ENCODE results near the gene BPI.
"Not testable (repeated sequence)": the region's sequence is repeated elsewhere in the genome, so short reads cannot be mapped to it uniquely, and the experiment has no call there.

BPI gene

GRCh38 chr20:38331814-38332213 is 27.9 kb downstream of the BPI start:
- in situ Hi-C loops (cut with MboI; ENCODE audit: low sequenced_read_pairs) = no loop called here

- in situ Hi-C loops (cut with MboI; ENCODE audit: low sequenced_read_pairs) = no loop called here
Measured at GRCh38 chr20:38334016-38334415, 30.1 kb downstream of the BPI start.

DNA sequence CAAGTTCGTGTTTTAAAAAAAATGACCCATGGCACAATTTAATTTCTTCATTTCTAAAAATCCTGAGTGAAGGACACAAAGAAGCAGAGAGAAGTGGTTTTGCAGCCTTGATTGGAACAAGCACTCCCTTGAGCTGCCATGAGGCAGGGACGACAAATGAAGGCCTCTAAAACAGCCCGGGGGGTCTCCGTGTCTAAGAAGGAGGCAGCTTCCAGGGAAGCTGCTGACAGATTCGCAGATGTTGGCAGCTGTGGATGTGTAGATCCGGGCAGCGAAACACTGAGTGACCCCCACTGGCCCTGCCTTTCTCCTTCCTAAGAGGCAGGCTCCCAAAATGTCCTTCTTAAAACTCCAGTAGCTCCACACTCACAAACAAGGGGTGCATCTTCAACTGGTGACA is 32.8 kb downstream of the BPI start:
- in situ Hi-C loops (cut with MboI; ENCODE audit: low sequenced_read_pairs) = no loop called here

DNA sequence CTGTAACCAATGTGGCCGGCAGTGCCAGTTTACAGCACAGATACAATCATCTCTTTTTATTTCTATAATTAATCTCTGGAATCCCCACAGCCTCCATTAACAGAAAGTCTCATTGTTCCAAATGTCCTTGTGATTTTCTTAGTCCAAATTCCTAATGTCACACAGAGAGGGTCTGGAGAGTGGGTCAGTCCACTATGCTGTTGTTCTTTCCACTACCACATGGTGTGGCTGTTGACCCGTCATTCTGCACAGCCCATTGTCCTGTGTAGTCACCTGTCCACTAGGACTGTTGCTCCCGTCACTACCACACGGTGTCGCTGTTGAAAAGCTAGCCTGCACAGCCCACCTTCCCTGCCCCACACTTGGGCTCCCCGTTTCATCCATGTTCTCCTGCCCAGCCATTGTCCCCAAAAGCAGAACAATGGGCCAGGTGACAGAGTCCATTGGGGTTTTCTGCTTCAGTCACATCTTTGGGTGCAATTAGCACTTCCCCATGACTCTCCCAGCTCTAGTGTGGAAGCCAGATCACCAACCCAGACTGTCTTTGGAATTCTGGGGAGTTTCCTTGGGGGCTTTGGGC is 33.7 kb downstream of the BPI start:
- in situ Hi-C loops (cut with MboI; ENCODE audit: low sequenced_read_pairs) = no loop called here

DNA sequence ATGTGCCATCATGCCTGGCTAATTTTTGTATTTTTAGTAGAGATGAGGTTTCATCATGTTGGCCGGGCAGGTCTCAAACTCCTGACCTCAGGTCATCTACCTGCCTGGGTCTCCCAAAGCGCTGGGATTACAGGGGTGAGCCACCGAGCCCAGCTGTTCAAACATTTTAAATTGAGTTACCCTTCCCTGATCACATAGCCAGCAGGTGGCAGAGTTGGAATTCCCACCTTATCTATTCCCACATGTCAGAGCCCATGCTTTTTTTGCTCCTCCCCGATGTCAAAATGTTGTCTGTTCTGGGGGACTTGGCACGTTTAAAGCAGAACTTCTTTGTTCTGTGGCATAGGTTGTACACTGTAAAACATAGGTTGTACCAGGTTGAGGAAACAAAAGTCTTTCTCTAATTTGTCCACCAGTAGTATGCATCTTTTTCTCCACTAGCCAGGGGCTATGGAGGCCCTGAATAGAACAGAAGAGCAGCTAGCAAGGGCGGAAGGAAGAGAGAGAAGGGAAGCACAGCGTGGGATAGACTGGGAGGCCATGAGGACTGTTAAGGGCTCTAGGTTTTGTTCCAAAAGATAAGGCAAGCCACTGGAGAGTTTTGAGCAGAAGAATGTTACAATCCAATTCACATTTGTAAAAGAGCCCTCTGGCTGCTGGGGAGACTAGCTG is 35.0 kb downstream of the BPI start:
- in situ Hi-C loops (cut with MboI; ENCODE audit: low sequenced_read_pairs) = no loop called here

GRCh38 chr20:38339521-38339896 is 35.6 kb downstream of the BPI start:
- in situ Hi-C loops (cut with MboI; ENCODE audit: low sequenced_read_pairs) = not testable (repeated sequence)

- in situ Hi-C loops (cut with MboI; ENCODE audit: low sequenced_read_pairs) = no loop called here
Measured at GRCh38 chr20:38339997-38340396, 36.0 kb downstream of the BPI start.

DNA sequence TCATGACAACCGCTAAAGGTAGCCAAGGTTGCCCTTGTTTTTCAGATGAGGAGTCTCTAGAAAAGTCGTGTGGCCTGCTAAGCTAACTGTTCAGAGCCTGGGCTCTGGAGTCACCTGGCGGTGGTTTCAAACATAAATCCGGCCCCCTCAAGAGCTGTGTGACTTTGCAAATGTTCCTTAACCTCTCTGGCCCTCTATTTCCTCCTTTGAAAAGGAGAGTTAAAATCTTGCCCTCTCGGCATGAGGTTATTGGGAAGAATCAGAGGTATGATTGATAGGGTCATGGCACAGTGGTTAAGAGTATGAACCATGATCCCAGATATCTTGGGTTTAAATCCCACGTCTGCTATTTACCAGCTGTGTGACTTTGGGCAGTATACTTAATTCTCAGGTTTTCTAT is 36.7 kb downstream of the BPI start:
- in situ Hi-C loops (cut with MboI; ENCODE audit: low sequenced_read_pairs) = no loop called here

DNA sequence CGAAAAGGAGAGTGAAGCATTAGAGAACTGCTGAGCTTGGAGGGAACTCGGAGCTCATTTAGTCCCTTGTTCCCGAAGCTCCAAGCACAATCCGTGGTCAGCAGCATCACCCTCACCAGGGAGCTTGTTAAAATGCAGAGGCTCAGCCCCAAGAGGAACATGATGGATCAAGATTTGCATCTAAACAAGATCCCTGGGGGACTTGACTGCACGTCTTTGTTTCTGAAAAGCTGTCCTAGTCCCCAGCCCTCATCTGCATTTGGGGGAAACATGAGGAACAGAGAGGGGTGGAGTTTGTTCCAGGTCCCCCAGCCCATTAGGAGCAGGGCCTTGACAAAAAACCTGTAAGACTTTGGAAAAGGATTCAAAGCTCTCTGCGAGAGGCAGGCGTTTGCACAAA is 38.3 kb downstream of the BPI start:
- in situ Hi-C loops (cut with MboI; ENCODE audit: low sequenced_read_pairs) = no loop called here

DNA sequence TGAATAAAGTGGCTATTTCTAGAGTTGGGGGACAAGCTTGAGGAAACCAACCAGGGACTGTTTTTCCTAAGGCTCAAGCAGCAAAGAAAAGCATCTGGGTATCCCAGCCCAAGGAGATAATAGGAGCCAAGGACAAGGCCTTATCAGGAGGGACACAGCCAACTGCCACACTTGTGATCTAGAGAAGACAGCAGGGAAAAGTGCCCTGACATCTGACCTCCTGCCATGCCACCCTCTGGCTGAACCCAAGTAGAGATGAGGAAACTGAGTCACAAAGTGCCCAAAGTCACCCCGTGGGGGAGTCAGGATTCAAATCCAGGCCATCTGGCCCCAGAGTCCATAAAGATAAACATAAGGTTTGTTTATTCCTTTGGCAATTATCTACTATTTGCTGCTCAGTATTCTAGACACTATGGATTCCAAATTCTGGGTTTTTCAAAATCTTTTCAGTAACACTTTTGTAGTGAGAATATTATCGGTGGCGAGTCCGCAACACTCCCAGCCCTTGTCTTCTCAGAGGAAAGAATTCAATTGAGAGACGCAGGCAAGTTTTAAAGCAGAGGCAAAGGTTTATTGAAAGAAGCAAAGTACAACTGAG is 38.9 kb downstream of the BPI start:
- in situ Hi-C loops (cut with MboI; ENCODE audit: low sequenced_read_pairs) = no loop called here

DNA sequence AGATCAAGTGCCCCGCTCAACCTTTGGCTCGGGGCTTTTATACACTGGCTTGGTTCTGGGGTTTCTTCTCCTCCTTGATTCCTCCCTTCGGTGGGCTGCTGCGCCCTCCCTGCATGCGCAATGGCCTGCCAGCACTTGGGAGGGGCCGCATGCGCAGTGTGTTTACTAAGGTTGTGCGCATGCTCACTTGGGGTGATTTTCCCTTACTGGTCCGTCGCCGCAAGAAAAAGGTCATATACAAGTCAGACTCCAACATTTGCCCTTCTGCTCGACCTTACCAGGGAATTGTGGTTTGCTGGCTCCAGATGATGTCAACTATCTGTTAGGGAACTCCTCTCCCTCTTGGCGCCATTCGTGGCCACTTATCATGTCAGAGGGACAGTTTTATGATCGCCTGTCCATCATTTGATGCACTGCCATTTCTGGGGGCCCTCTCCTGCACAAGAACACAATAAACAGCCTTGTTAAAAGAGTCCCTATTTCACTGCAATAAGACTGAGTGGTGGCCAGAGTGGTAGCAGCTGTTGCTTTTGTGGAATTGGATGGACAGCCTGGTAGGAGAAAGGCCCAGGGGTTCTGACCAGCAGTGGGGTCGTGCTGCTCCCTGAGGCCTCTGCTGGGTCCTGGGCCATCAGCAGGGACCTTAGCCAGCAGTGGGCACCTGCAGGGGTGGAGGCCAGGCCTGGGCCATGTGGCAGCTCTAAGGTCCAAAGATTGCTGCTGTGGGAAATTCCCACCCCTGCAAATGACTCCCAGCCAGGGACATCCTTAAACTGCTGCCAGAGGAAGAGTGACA is 39.6 kb downstream of the BPI start:
- in situ Hi-C loops (cut with MboI; ENCODE audit: low sequenced_read_pairs) = no loop called here

DNA sequence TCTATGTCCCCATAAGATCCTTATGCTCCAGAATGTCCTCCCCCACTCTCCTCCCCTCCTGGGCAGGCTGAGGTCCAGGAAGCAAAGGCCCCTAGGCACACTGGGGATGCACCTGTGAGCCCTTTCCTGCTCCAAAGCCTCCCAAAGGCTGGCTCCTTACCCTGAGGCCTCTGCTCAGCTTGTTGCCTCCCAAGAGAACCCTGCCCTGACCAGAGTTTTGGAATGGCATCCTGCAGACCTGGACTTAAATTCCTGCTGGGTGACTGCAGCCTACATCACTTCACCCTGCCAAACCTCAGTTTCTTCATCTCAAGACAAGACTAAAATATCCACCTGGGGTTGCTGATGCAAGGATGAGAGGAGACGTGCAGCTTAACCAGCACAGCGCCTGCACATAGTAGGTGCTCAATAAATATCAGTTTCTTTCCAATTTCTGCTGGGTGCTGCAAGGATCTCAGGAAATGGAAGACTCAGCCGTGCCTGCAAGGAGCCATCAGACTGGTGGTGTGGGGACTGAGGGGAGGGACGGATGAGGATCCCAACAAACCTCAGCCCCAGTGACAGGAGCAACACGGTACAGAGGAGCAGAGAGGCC is 40.2 kb downstream of the BPI start:
- in situ Hi-C loops (cut with MboI; ENCODE audit: low sequenced_read_pairs) = no loop called here

- in situ Hi-C loops (cut with MboI; ENCODE audit: low sequenced_read_pairs) = no loop called here
Measured at GRCh38 chr20:38345643-38346042, 41.7 kb downstream of the BPI start.

GRCh38 chr20:38346247-38346651 is 42.3 kb downstream of the BPI start, which contains the start of gene LBP:
Gene LBP (plus strand): TSS chr20:38346482. CDS start chr20:38346517, 35 bp downstream.
- in situ Hi-C loops (cut with MboI; ENCODE audit: low sequenced_read_pairs) = no loop called here

- in situ Hi-C loops (cut with MboI; ENCODE audit: low sequenced_read_pairs) = no loop called here
Measured at GRCh38 chr20:38346741-38347140, 42.8 kb downstream of the BPI start.

DNA sequence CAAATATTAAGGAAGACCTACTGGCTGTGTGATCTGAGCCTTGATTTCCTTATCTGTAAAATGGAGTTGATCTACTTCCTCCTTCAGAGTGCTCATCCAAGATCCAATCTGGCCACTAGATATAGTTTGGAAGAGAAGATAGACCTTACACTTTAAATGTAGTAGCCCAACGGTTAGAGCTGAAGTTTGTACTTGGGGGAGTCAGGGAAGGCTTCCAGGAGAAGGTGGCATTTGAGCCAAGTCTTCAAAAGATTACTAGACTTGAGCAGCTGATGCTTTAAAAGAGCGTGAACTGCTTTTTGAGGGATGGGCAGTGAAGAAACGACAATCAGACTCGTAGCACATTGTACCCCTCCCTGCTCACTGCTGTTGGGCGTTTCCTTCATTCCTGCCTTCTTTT is 45.9 kb downstream of the BPI start:
- in situ Hi-C loops (cut with MboI; ENCODE audit: low sequenced_read_pairs) = no loop called here

DNA sequence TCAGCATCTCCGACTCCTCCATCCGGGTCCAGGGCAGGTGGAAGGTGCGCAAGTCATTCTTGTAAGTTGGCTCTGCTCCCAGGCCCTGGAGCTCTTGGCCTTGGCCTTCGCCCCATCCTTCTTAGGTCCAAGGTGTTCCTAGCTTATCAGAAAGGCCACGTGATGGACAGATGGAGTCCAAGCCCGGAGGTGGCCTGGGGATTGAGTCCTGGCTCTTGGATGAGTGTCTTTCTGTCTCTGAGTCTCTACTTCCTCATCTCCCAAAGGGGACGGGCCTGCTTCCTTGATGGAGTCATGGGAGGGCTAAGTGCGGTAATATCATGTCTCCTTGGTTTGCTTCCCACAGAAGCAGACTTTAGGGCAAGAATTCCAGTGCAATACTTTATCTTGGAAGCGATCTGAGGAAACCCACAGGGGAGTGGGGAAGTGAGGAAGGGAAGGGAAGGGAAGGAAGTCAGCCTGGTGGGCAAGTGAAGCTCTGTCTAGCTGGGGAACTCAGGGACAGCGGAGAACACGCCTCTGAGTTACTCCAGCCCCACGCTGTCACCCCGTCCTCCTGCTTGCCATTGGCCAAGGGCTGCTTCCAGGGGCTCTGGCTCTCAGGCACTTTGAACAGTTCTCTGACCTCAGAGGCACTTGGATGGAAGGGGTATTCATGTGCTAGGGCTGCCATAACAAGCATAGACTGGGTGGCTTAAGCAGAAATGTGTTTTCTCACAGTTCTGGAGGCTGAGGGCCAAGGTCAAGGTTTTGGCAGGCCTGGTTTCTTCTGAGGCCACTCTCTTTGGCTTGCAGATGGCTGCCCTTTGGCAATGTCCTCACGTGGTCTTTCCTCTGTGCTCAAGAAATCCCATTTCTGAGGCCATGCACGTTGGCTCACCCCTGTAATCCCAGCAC is 47.2 kb downstream of the BPI start:
- in situ Hi-C loops (cut with MboI; ENCODE audit: low sequenced_read_pairs) = no loop called here

DNA sequence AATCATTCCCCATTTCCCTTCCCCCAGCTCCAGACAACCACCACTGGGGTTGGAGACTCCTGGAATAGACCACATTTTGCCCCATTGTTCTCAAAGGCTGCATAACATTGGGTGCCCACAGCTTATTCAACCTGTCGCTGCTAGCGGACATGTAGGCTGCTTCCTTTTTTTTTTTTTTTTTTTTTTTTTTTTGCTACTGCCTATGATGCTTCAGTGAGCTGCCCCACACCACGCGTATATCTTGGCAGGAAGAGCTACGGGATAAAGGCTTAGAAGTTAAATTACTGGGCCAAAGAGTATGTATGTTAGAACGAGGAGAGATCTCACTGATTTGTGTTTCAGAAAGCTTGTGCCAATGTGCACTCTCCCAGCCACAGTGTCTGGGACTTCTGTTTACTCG is 49.4 kb downstream of the BPI start:
- in situ Hi-C loops (cut with MboI; ENCODE audit: low sequenced_read_pairs) = no loop called here

DNA sequence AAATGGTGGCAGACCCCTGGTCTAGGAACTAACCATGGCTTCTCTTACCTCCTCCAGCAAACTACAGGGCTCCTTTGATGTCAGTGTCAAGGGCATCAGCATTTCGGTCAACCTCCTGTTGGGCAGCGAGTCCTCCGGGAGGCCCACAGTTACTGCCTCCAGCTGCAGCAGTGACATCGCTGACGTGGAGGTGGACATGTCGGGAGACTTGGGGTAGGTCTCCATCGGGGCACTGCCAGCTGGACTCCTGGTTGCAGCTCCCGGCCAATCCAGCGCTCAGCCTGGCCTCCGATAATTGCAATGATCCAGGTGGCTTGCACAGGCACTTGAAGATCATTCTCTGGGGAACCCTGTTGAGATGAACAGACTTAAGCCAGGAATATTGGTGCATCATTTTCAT is 50.3 kb downstream of the BPI start:
- in situ Hi-C loops (cut with MboI; ENCODE audit: low sequenced_read_pairs) = no loop called here

Data from hTERT RPE-1 (cell line).